Activated CD4-positive, alpha-beta T cell treated with anti-CD3 and anti-CD28 coated beads, Interleukin-2, amount 50 U/mL, for 48 hours (primary cell): ENCODE results near the gene PCP2.

ENCODE experiments used
- DNase-seq, 2 experiments: peaks; one replicate each; pipeline ENCODE4 v3.0.0-alpha.2; 2020

The PCP2 gene

DNA sequence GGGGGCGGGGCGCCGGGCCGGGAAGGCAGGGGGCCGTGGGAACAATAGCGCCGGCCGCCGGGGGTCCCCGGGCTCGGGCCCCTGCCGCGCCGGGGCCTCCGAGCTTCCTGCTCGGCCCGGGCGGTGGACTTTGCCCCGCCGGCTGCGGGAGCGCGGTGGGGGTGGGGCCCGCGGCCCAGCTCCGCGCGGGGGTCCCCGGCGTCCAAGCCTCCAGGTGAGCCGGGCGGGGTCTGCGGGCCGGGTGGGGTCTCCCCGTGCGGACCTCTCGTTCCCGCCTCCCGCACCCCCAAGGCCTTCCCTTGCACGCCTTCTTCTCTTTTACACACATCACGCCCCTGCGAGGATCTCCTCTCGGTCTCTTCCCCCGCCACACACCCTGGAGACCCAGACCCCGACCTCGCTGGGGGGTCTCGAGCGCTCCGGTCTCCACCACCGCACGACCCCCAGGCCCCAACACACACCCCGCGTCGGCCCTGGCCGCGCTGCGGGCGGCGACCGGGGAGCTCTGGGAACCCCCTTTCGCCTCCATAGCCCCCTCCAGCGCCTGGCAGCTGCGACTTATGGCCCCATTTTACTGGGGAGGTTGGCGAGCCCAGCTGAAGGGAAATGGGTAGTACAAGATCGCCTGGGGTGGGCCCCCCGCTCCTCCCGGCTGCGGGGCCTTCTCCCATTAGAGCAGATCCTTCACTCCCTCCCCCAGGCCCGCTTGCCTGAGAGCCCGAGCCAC lies 37.1 kb downstream of the PCP2 start:
- no peak for DNase-seq

DNA sequence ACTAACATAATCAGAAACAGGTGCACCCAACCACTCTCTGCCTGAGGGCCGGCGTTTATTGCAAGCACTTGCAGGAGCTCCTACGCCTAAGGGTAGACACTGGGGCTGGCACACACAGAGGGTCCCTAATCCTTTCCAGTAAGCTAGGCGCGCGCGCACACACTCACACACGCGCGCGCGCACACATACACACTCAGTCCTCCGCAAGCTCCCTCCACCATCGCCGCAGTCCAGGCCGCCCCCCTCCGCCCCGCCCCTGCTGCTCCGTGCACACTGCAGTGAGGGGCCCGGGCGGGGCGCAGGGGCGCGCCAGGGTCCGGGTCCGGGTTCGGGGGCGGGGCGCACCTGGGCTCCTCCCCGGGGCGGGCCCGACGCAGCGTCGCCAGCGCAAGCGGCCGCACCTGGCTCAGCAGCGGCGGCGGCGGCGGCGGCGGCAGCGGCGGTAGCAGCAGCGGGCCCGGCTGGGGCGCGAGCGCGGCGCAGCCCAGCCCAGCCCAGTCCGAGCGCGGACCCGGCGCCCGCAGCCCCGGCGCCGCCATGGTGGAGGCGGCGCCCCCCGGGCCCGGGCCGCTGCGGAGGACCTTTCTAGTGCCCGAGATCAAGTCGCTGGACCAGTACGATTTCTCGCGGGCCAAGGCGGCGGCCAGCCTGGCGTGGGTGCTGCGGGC lies 37.9 kb downstream of the PCP2 start, which contains the start of gene CAMSAP3:
Gene CAMSAP3, plus strand, starts transcription at position 398 of the 668 bp plus-strand sequence. Its CDS starts 140 bp downstream, at position 538.
- peak; percentile 32 to 44 for DNase-seq

DNA sequence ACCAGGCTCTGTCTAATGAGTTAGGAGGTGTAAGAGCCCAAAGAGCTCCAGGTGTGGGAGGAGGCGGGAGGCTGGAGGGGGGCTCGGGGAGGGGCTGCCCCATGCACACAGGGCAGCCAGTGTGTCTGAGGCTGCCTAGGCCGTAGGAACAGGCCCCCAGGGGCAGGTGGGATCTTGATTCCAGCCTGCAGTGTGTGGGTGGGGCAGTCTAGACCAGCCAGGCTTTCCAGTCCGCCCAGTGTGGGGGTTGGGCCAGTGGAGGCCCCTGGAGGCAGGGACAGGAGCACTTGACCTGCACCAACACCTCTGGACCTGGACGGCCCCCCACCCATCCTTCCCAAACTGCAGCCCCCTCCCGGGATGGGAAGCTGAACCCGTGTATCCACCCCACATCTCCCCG lies 43.3 kb downstream of the PCP2 start:
- no peak for DNase-seq

DNA sequence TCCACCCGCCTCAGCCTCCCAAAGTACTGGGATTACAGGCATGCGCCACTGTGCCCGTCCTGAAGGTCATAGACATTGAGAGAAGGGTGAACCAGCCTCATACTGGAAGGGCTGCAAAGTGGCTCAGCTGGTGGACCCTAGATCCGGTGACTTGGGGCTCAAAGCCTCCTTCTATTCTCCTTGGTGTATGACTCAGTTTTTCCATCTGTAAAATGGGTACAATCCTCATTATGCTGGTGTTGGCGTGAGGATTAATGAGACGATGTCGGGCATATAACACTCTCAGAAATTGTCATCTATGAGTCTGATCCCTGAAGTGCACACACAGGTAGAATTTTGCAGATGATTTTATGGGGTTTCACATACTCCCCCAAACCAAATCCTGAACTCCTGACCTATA lies 43.7 kb downstream of the PCP2 start:
- DNase-seq, result no peak

DNA sequence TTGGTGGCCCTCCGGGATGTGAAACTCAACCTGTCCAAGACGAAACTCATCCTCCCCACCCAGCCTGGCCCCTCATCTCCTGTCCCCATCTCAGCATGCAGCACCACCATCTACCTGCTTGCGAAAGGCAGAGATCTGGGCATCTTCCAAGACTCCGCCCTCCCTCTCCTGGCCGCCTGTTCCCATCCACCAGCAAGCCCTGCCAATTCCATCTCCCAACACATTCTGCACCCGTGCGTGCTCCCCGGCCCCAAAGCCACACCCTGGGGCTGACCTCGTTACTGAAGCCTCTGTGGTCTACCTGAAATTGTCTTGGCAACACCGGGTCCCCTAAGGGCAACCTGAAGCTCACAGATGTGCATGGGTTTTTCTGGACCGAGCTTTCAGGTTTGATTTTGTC lies 51.1 kb downstream of the PCP2 start:
- no peak for DNase-seq
